Coronary artery (tissue), 2 donors: Measurements from ENCODE around the gene VILL.
"Not testable (repeated sequence)": the region's sequence is repeated elsewhere in the genome, so short reads cannot be mapped to it uniquely, and the experiment has no call there.

ENCODE experiments used
- DNase-seq: peaks from one replicate; pipeline ENCODE4 v3.0.0-alpha.2; 2017; ENCODE audit warnings: low spot score
- H3K27ac ChIP-seq, 2 donors: fragments of 200-600 bp; sonication (generic); one replicate each; pipeline ENCODE4 v1.5.1; 2016 to 2019
- H3K4me3 ChIP-seq: fragments of 200-600 bp; sonication (generic); 2 replicates; pipeline ENCODE4 v1.5.1; 2016; ENCODE audit warnings: mild to moderate bottlenecking, moderate library complexity
- TF ChIP-seq, protein P1 (sequence below): fragments of 200-600 bp; sonication (generic); IDR thresholded peaks from one replicate; pipeline ENCODE4 v1.5.1; 2019; ENCODE audit warnings: antibody characterized with exemption

Gene VILL

DNA sequence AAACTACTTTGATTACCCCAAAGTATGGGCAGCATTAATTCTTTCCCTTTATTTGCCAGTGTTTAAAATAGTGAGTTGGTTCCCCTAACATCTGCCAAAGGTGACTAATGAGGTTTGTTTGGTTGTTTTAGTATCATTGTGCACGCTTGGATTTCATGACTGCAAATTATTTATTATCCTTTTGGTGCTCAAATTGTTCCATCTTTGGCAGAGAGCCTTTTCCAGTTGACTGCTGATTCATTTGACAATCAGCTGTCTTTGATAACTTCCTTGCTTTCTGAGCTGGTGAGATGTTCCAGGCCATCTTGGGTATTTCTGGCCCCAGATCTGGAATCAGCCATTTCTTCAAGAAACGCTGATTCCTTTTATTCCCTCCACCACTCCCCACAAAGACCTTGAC is 57.3 kb downstream of the VILL start:
- Histone ChIP-seq H3K4me3 (no peak overlapping the region), H3K27ac (no peak overlapping the region)
- DNase-seq = no peak
- TF ChIP-seq, protein P1, sequence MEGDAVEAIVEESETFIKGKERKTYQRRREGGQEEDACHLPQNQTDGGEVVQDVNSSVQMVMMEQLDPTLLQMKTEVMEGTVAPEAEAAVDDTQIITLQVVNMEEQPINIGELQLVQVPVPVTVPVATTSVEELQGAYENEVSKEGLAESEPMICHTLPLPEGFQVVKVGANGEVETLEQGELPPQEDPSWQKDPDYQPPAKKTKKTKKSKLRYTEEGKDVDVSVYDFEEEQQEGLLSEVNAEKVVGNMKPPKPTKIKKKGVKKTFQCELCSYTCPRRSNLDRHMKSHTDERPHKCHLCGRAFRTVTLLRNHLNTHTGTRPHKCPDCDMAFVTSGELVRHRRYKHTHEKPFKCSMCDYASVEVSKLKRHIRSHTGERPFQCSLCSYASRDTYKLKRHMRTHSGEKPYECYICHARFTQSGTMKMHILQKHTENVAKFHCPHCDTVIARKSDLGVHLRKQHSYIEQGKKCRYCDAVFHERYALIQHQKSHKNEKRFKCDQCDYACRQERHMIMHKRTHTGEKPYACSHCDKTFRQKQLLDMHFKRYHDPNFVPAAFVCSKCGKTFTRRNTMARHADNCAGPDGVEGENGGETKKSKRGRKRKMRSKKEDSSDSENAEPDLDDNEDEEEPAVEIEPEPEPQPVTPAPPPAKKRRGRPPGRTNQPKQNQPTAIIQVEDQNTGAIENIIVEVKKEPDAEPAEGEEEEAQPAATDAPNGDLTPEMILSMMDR = no peak

- DNase-seq = no peak
- TF ChIP-seq, protein P1 = no peak
- Histone ChIP-seq H3K4me3 (no peak overlapping the region), H3K27ac (no peak overlapping the region)
These were observed 59.0 kb downstream of the VILL start for GRCh38 chr3:38049358-38050126.

GRCh38 chr3:38051131-38051530 is 60.5 kb downstream of the VILL start:
- H3K4me3 ChIP-seq = no peak overlapping the region
- DNase-seq = no peak
- TF ChIP-seq, protein P1 = no peak
- H3K27ac ChIP-seq = no peak overlapping the region

GRCh38 chr3:38053286-38053685 is 62.7 kb downstream of the VILL start:
- not testable (repeated sequence) for DNase-seq, H3K4me3 ChIP-seq, H3K27ac ChIP-seq

DNA sequence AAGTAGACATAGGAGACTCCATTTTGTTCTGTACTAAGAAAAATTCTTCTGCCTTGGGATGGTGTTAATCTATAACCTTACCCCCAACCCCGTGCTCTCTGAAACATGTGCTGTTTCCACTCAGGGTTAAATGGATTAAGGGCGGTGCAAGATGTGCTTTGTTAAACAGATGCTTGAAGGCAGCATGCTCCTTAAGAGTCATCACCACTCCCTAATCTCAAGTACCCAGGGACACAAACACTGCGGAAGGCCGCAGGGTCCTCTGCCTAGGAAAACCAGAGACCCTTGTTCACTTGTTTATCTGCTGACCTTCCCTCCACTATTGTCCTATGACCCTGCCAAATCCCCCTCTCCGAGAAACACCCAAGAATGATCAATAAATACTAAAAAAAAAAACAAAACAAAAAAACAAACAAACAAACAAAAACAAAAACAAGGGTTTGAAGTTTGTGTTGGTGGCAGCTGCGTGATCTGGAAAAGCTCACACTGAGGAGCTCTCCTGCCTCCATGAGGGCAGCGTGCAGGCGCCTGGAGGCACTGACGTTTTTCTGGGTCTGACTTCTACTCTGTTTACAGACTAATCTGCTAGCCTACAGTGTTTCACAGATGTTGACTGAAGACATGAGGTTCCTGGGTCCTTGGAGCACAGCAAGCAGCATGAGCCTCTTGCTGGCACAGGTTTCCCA is 63.4 kb downstream of the VILL start:
- not testable (repeated sequence) for H3K27ac ChIP-seq, DNase-seq, H3K4me3 ChIP-seq

GRCh38 chr3:38054499-38055001 is 64.0 kb downstream of the VILL start:
- DNase-seq = no peak
- TF ChIP-seq, protein P1 = no peak
- no peak overlapping the region for H3K4me3 ChIP-seq
- no peak overlapping the region for H3K27ac ChIP-seq
